OCI-LY7 (cell line): Measurements from ENCODE around the gene POLD2. TPM values are rescaled to one million over a fixed set of nuclear protein-coding genes. Genes with fewer than 3 reads are reported as not detected.

Experiments
- BruUV-seq: library from RNA; stranded (reverse); fragments of 400-500 nt; replicated peaks from 2 replicates; lab custom pipeline; 2021; lab: Mats Ljungman, UMichigan
- CTCF ChIA-PET: fragments of 300-600 bp; sonication (Branson Sonifier 250); formaldehyde crosslinking; loops from one replicate; lab custom pipeline; 2022; ENCODE audit warnings: antibody characterized with exemption; ENCODE audit not compliant: unreplicated experiment; lab: Charles Lee
- POLR2A ChIA-PET: fragments of 300-600 bp; sonication (Branson Sonifier 250); formaldehyde crosslinking; loops from one replicate; lab custom pipeline; 2022; ENCODE audit warnings: antibody characterized with exemption; lab: Charles Lee
- DNase-seq: peaks from one replicate; pipeline ENCODE4 v3.0.0-alpha.2; 2015; ENCODE audit warnings: low spot score
- H2AFZ ChIP-seq: fragments of 200-600 bp; sonication (generic), shearing (Covaris generic); 2 replicates; pipeline ENCODE4 v1.6.1; 2014; ENCODE audit warnings: mild to moderate bottlenecking, antibody characterized with exemption, low read length, moderate library complexity
- H3K27ac ChIP-seq: fragments of 200-600 bp; sonication (generic); 2 replicates; pipeline ENCODE4 v1.5.1; 2014; ENCODE audit warnings: mixed run types, low read depth, mild to moderate bottlenecking, moderate library complexity, low read length, inconsistent platforms; ENCODE audit not compliant: poor library complexity, severe bottlenecking
- H3K36me3 ChIP-seq: fragments of 200-600 bp; sonication (generic); 2 replicates; pipeline ENCODE4 v1.6.1; 2014; ENCODE audit warnings: mild to moderate bottlenecking, antibody characterized with exemption, low read length, moderate library complexity, mixed read lengths; ENCODE audit not compliant: insufficient read depth
- H3K4me1 ChIP-seq: fragments of 200-600 bp; sonication (generic); 2 replicates; pipeline ENCODE4 v1.5.1; 2014; ENCODE audit warnings: mild to moderate bottlenecking, low read length; ENCODE audit not compliant: insufficient read depth, poor library complexity, severe bottlenecking
- H3K4me2 ChIP-seq: fragments of 200-600 bp; sonication (generic); 2 replicates; pipeline ENCODE4 v1.6.1; 2014; ENCODE audit warnings: mild to moderate bottlenecking, low read length
- H3K4me3 ChIP-seq: fragments of 200-600 bp; sonication (generic); 2 replicates; pipeline ENCODE4 v1.5.1; 2014; ENCODE audit warnings: mild to moderate bottlenecking, low read depth, low read length; ENCODE audit not compliant: poor library complexity, severe bottlenecking
- H3K79me2 ChIP-seq: fragments of 200-600 bp; sonication (generic); 2 replicates; pipeline ENCODE4 v1.6.1; 2016; ENCODE audit warnings: low read depth, mild to moderate bottlenecking, low read length, moderate library complexity, mixed read lengths; ENCODE audit not compliant: insufficient read depth
- H3K9me2 ChIP-seq: fragments of 200-600 bp; sonication (generic); 2 replicates; pipeline ENCODE4 v1.6.1; 2016; ENCODE audit warnings: mild to moderate bottlenecking, low read length, mixed read lengths; ENCODE audit not compliant: insufficient read depth
- H3K9me3 ChIP-seq: fragments of 200-600 bp; sonication (generic); 2 replicates; pipeline ENCODE4 v1.6.1; 2014; ENCODE audit warnings: mild to moderate bottlenecking, mixed run types, low read length, mixed read lengths
- H4K20me1 ChIP-seq: fragments of 200-600 bp; sonication (generic); 2 replicates; pipeline ENCODE4 v1.6.1; 2014; ENCODE audit warnings: mild to moderate bottlenecking, antibody characterized with exemption, low read length, moderate library complexity, mixed read lengths; ENCODE audit not compliant: insufficient read depth
- CTCF ChIP-seq: fragments of 200-600 bp; sonication (generic); conservative IDR thresholded peaks from 2 replicates; pipeline ENCODE4 v1.5.1; 2014; ENCODE audit warnings: mild to moderate bottlenecking, antibody characterized with exemption, low read length, moderate library complexity, mixed read lengths
- EZH2phosphoT487 ChIP-seq: fragments of 200-600 bp; sonication (generic); IDR thresholded peaks from 2 replicates; pipeline ENCODE4 v1.6.1; 2018; ENCODE audit warnings: low read depth, borderline replicate concordance, mild to moderate bottlenecking, mixed run types, antibody characterized with exemption, low read length, moderate library complexity, mixed read lengths
- intact Hi-C: fragments of 100-400 bp; cut with micrococcal nuclease; formaldehyde crosslinking; loops from one replicate; pipeline ENCODE4 v1.10.0; 2022; ENCODE audit not compliant: unreplicated experiment
- total RNA-seq, 2 experiments: library from RNA; depleted of rRNA in 1 of 2; stranded (reverse); fragments of >200 nt in 1 of 2; shearing (Covaris generic) in 1 of 2; gene quantifications; 2 replicates each; pipeline ENCODE4 v1.2.3, GENCODE V29; 2014 to 2022

POLD2 gene
- total RNA-seq, 2 experiments from 2014 or later, result 230 to 261 TPM

- Histone ChIP-seq H2AFZ (no peak overlapping the region), H3K9me3 (no peaks in the 10 kb centered on the region), H3K4me3 (no peak overlapping the region), H3K79me2 (no peaks in the 10 kb centered on the region), H4K20me1 (no peaks in the 10 kb centered on the region), H3K4me2 (no peak overlapping the region), H3K9me2 (no peaks in the 10 kb centered on the region), H3K36me3 (no peaks in the 10 kb centered on the region), H3K27ac (no peak overlapping the region), H3K4me1 (no peaks in the 10 kb centered on the region)
- ChIA-PET CTCF (interaction anchor here (0.6 kb wide), 1 partner anchor 13 kb away, joined by 3 read pairs; no protein-coding TSS in a partner anchor), POLR2A (interaction anchor here (1.0 kb wide), 1 partner anchor 51 kb away, joined by 3 read pairs; no protein-coding TSS in a partner anchor)
- DNase-seq, result no peak
- intact Hi-C loops, result no loop called here
- no TSS peak for BruUV-seq
- TF ChIP-seq EZH2phosphoT487, result no peak
- no peak for TF ChIP-seq CTCF
Measured at GRCh38 chr7:44149571-44150465, 26.5 kb upstream of the POLD2 start.

- intact Hi-C loops, result no loop called here
- CTCF ChIA-PET, result no interaction called here
- Histone ChIP-seq H3K79me2 (no peaks in the 10 kb centered on the region), H4K20me1 (no peaks in the 10 kb centered on the region), H3K4me3 (no peak overlapping the region), H3K27ac (no peak overlapping the region), H3K4me1 (no peaks in the 10 kb centered on the region), H3K36me3 (no peaks in the 10 kb centered on the region), H2AFZ (no peak overlapping the region), H3K4me2 (no peak overlapping the region), H3K9me3 (no peaks in the 10 kb centered on the region), H3K9me2 (no peaks in the 10 kb centered on the region)
- POLR2A ChIA-PET, result no interaction called here
- BruUV-seq, result no TSS peak
- no peak for TF ChIP-seq EZH2phosphoT487
- TF ChIP-seq CTCF, result no peak
- DNase-seq, result no peak
Measured at GRCh38 chr7:44148961-44149536, 25.7 kb upstream of the POLD2 start.
